GM21423 (cell line): ENCODE measurements around the gene P4HA1.

Source experiments
- ATAC-seq: cut with Tn5 transposase; IDR thresholded peaks from one replicate; pipeline ENCODE4 v1.9.1; 2021; ENCODE audit warnings: mild to moderate bottlenecking, moderate library complexity; ENCODE audit not compliant: unreplicated experiment

P4HA1 gene

DNA sequence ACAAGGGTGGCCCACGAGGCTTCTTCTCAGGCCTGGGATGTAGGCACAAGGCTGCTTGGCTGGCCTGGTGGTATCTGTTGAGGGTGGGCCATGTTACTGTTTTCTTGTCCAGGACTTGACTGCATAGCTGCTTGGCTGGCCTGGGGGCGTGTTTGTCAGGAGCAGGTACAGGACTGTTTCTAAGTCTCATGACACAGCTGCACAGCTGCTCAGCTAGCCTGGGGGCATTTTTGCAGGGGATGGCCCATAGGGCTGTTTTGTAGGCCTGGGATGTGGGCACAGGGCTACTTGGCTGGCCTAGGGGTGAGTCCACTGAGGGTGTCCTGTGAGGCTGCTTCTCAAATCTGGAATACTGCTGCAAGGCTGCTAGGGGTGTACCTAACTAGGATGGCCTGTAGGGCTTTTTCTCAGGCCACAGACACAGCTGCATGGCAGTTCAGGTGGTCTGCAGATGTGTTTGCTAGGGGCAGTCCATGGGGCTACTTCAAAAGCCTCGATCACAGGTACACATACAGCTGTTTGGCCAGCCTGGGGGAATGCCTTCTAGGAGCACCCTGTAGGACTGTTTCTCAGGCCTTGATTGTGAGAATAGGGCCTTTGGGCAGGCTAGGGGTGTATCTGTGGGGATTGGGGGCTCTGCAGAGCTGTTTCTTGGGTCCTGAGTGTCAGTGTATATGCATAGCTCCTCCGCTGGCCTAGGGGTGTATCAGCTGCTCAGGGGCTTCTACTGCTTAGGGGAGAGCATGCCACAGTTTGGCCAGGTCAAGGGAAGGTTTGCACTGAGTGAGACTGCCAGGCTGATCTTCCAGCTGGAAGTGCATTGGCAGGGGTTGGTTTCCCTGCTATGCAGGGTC, 115.4 kb downstream of the P4HA1 start:
- ATAC-seq = no peak

- no peak for ATAC-seq
These were observed 116.3 kb downstream of the P4HA1 start for GRCh38 chr10:72980348-72980747.

- no peak for ATAC-seq
These were observed 117.0 kb downstream of the P4HA1 start for GRCh38 chr10:72979709-72980108.

GRCh38 chr10:72976886-72977285, 119.8 kb downstream of the P4HA1 start:
- no peak for ATAC-seq
